HUDEP-2 (cell line): ENCODE results near the gene AADACL4.
"Not testable (repeated sequence)": the region's sequence is repeated elsewhere in the genome, so short reads cannot be mapped to it uniquely, and the experiment has no call there.

Experiments
- DNase-seq, 76 experiments: peaks; one replicate each; lab custom pipeline; 2025; ENCODE audit not compliant: unreplicated experiment in 76 of 76; lab: John Stamatoyannopoulos, UW

AADACL4 gene

GRCh38 chr1:12626888-12627287, 17.0 kb upstream of the AADACL4 start:
- DNase-seq, result no peak

DNA sequence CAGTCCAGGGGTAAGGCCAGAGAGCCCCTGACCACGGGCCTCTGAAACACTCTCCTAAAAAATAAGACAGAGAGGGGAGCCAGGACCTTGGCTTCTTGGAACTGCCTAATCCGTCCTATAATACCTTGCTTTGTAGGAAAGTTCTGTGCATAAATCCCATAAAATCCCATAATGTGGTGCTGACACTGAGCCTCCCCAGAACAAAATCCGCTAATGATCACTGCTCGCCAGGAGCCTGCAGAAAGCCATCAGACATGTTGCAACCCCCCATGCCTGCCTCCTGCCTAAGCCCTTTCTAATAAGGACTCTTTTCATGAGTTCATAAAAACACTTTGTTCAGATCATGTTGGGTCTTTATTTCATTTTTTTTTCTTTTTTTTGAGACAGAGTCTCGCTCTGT, 16.6 kb upstream of the AADACL4 start:
- DNase-seq, result no peak

GRCh38 chr1:12629511-12629956, 14.4 kb upstream of the AADACL4 start:
- no peak for DNase-seq

DNA sequence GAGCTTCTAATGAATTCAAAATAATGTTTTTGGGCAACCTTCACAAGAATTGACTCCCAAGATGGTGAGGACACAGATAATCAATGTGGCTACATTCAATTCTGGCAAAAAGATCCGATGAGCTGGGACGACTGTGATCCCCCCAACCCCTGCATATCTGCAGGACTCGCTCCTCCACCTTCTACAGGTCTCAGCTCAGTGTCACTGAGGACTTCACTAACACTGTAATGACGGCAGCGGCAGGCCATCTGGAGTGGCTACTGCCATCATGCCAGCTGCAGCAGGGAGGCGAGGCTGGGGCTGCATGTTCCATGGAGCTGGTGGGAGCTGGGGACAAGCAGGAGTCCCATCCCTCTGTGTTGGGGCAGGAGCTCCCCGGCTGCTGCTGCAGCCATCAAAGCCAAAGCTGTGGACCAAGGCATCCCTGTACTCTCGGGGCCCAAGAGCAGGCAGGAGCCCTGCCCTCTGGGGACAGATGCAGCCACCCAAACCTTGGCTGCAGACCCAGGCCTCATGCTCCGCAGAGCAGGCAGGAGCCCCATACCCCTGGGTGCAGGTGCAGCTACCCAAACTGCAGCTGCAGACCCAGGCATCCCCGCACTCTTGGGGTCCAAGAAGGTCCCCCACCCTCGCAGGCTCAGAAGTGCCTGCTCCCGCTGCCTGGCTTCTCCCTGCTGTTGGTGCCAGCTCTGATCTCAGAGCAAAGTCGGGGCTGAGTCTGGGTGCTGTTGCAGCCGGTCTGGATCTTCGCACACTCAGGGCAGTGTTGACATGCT, 13.7 kb upstream of the AADACL4 start:
- DNase-seq, result no peak

DNA sequence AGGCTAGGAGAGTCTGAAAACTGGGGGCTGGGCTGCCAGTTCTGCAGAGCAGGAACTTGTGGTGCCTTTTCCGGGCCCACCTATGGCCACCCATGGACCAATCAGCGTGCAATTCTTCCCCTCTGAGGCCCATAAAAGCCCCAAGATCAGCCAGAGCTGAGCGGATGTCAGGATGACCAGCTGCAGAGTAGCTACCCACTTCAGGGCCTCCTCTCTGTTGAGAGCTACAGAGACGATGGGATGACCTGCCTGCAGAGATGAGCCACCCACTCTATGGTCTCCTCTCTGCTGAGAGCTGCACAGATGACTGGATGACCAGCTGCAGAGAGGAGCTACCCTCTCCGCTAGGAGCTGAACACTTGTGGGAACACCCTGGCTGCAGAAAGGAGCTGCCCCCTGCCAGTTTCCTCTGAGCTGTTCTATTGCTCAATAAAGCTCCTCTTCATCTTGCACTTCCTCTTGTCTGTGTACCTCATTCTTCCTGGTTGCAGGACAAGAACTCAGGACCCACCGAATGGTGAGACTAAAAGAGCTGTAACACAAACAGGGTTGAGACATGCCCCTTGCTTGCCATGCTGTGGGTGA, 12.8 kb upstream of the AADACL4 start:
- DNase-seq, result no peak

DNA sequence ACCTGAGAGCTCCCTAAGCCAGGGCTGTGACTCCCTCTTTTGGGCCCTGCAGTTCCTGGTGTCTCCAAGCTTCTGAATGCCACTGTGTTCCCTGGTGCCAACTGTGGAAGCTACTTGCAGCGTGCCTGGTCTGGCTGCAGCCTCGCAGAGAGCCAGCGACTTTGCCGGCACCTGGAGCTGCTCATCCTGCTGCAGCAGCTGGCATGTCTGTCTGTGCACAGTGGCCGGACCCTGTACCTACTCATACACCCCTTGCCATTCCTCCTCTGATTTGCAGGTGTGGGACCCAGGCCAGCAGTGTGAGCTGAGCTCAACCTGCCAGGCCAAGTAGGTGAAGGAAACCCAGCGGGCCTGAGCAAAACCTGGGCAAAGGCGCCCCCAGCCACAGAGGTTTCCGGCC, 12.3 kb upstream of the AADACL4 start:
- no peak for DNase-seq

GRCh38 chr1:12634156-12634555, 9.7 kb upstream of the AADACL4 start:
- no peak for DNase-seq

DNA sequence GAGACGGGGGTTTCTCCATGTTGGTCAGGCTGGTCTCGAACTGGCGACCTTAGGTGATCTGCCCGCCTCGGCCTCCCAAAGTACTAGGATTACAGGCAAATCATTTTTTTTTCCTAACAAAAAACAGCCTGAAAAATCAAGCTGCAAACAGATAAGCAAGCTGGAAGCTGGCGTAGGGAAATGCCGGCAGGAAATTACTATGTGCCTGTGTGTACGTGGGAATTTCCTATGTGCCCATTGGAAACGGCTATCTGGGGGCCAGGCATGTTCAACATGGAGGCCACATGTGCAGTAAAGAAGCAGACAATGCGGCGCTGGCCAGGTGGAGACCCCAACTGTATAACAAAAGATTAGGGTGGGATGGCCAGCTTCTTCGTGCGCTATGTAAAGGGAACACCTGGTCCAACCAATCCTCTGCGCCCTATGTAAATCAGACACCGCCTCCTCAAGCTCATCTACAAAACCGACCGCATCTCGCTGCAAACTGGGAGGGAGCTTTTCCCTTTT, 9.1 kb upstream of the AADACL4 start:
- DNase-seq, result no peak

DNA sequence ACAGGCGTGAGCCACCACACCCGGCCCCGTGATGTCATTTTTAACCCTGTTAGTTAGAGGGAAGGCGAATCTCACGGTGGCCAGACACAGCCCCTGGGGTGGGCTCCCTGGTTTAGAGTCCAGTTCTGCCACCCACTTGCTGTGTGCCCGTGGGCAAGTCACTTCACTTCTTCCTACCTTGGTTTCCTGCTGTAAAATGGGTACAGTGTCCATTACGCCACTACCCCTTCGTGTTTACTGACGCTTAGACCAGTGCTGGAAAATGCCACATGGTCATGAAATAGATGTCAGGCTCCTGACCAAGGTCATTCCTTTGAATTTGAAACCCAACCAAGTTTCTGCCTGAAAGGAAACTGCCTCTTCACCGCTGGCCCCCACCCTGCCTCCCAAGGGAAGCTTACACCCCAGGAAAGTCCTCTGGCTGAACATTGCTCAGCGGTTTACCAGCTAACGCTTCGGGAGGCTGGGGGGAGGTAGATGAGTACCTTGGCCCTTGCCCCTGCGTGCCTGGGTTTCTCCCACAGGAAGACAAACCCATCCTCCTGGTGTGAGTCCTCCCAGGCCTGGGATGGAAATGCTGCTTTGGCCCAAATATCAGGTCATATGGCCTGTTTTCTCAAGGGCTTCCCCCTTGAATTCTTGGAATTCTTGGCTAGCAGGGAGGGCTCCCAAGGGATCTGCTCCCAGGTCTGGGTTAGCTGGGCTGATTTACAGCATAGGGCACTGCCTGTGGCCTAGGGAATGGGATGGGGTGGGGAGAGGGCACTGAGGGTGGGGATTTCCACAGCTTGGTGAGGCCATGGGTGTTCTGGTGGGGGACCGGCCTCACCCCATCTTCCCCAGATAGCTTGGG, 7.6 kb upstream of the AADACL4 start:
- no peak for DNase-seq

DNA sequence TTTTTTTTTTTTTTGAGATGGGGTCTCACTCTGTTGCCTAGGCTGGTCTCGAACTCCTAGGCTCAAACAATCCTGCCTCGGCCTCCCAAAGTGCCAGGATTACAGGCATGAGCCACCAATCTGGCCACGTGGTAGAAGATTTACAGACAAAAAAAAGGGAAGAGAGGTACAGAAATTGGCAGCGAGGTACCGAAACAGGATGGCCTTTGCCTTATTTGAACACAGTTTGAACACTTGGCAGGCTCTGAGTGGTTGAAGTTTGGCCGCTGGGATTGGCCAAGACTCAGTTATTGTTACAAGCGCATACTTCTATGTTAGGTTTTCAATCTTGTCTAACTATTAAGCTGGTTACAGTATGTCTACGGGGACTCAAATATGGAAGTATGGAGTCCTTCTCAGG, 6.2 kb upstream of the AADACL4 start:
- DNase-seq, result no peak

DNA sequence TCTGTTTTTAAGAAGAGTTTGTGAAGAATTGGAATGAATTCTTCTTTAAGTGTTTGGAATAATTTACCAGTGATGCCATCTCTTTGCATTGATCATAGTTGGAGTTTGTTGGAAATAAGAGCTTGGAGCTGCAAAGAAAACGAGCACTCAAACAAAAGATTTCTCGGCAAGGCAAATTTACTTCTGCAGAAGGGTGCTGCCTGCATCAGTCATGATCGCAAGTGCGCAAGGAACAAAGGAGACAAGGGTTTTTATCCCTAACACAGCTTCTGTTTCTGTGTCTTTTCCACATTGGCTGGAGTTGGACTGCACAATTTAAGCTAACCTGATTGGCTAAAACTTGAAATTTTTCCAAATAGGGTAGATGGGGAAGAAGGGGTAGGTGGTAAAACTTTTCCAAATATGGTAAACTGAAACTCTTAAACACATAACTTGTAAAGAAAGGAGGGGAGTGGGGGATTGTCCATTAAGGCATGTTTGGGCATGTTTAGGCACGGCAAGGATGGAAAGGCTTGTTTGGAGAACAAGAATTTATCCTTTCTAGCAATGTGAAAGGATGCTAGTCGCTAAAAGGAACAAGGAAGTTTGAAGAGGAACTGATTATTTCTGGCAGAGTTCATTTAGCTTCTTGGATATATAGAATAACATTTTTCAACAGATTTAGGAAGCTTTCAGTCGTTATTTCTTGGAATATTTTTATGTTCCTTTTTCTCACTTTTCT, 3.5 kb upstream of the AADACL4 start:
- DNase-seq, result no peak

DNA sequence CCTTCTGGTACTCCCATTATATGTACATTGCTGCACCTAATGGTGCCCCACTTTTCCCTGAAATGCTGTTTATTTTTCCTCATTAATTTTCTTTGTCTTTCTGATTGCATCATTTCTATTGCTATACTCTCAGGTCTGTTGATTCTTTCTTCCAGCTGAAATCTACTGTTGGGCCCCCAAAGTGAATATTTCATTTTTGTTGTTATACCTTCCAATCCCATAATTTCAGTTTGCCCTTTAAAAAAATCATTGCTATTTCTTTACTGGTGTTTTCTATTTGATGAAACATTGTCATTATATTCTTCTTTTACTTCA, 3.0 kb upstream of the AADACL4 start:
- no peak for DNase-seq

GRCh38 chr1:12643079-12643478, 806 bp upstream of the AADACL4 start:
- no peak for DNase-seq

GRCh38 chr1:12644237-12644636, 352 bp downstream of the AADACL4 start:
- DNase-seq, result no peak

- DNase-seq, result no peak
Observed at GRCh38 chr1:12644829-12645228, 944 bp downstream of the AADACL4 start.

GRCh38 chr1:12645401-12645800, 1.5 kb downstream of the AADACL4 start:
- not testable (repeated sequence) for DNase-seq

GRCh38 chr1:12648741-12649140, 4.9 kb downstream of the AADACL4 start:
- no peak for DNase-seq

DNA sequence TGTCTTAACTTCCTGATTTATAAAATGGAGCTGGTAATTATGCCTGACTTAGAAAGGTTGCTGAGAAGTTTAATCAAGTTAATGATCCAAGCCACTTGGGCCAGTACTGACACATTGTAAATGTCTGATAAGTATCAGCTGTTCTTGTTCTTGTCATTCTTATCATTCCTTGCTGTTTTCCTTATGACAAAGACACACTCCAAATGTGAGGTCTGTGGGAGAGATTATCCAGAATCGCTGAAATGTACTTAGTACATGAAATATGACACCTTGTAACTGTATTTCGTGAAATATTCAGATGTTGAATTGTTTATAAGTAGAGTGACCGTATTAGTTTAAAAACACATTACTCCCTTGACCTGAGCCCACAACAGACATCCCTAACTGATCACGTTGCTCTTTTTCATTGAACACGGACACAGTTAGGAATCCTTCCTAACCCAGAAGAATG, 6.1 kb downstream of the AADACL4 start:
- DNase-seq, result no peak

GRCh38 chr1:12654004-12654567, 10.2 kb downstream of the AADACL4 start:
- DNase-seq, result no peak

GRCh38 chr1:12654657-12655056, 10.8 kb downstream of the AADACL4 start:
- DNase-seq, result no peak
